BLaER1 (cell line): ENCODE data around the gene BLOC1S1.
A peak's percentile ranks its signal among the peaks of the same experiment; 100 is the strongest.

ENCODE experiments used
- H3K27ac ChIP-seq: shearing (Covaris generic); formaldehyde crosslinking; 2 replicates; pipeline ENCODE4 v1.8.1; 2022
- H3K27me3 ChIP-seq: shearing (Covaris generic); formaldehyde crosslinking; 2 replicates; pipeline ENCODE4 v1.8.1; 2022
- H3K36me3 ChIP-seq: shearing (Covaris generic); formaldehyde crosslinking; 2 replicates; pipeline ENCODE4 v1.8.1; 2022
- H3K4me1 ChIP-seq: shearing (Covaris generic); formaldehyde crosslinking; 2 replicates; pipeline ENCODE4 v1.8.1; 2022
- H3K4me2 ChIP-seq: shearing (Covaris generic); formaldehyde crosslinking; 2 replicates; pipeline ENCODE4 v1.8.1; 2022
- H3K4me3 ChIP-seq: shearing (Covaris generic); formaldehyde crosslinking; 2 replicates; pipeline ENCODE4 v1.8.1; 2022
- H3K9ac ChIP-seq: shearing (Covaris generic); formaldehyde crosslinking; 2 replicates; pipeline ENCODE4 v1.8.1; 2022
- H3K9me3 ChIP-seq: shearing (Covaris generic); formaldehyde crosslinking; 2 replicates; pipeline ENCODE4 v1.8.1; 2022
- H4K20me1 ChIP-seq: shearing (Covaris generic); formaldehyde crosslinking; 2 replicates; pipeline ENCODE4 v1.8.1; 2022
- Cebpa-rat ChIP-seq: shearing (Covaris generic); IDR thresholded peaks from 2 replicates; pipeline ENCODE4 v1.8.1; 2022

BLOC1S1 gene

DNA sequence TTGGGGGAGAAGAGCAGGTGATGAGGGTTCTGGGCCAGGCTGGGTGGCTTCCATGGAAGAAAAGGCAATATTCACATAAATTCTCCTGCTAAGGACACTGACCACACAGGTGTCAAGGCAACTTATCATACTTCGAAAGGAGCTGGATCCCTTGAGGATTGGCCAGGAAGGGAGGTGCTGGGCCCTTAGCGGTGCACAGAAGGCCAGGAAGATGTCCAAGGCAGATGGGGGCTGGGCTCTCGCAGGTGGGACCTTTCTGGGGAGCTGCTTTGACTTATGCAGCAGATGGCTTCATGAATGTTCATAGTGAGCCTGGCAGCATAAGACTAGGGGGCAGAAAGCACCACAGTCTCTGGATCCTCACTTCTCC is 9.1 kb downstream of the BLOC1S1 start:
- H3K36me3 ChIP-seq, result peaks cover 46% of the 10 kb centered on the region
- H3K4me3 ChIP-seq, result no peak overlapping the region
- H3K4me2 ChIP-seq, result peak overlapping the region; percentile 68
- H3K27ac ChIP-seq, result no peak overlapping the region
- H3K4me1 ChIP-seq, result peaks cover 77% of the 10 kb centered on the region
- no peak overlapping the region for H3K9ac ChIP-seq
- H3K27me3 ChIP-seq, result no peaks in the 10 kb centered on the region
- H4K20me1 ChIP-seq, result peaks cover 28% of the 10 kb centered on the region
- no peaks in the 10 kb centered on the region for H3K9me3 ChIP-seq
- TF ChIP-seq Cebpa-rat, result no peak

DNA sequence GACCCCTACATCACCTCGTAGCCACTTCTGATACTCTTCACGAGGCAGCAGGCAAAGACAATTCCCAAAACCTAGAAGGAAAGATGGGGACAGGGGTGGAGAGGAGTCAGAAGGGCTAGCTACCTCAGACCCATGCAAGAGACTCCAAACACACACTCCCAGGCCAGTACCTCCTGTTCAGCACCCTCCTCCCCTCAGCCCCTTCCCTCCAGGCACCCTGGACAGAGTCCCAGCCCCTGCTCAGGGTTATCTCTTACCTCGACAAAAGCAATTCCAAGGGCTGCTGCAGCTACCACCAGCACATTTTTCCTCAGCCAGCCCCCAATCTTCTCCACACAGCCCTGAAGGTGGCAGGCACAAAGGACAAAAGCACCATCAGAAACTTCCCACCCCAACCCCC is 9.7 kb downstream of the BLOC1S1 start:
- peaks cover 77% of the 10 kb centered on the region for H3K4me1 ChIP-seq

DNA sequence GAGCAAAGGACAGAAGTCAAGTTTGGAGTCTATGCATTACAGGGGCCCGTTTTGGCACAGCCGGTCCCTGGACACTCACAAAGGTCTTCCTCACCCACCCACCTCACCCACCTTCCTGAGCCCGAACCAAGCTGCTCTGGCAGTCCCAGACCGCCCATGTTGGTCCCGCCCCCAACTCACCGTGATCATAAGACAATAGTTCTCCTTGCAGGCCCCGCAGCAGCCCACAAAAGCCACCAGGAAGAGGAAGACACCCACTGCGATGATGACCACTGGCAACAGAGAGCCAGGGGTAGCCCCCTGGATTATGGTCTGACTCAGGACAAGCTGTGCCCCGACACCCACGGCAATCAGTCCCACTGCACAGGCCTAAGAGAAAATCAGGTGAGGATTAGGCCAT is 11.1 kb downstream of the BLOC1S1 start:
- H3K4me1 ChIP-seq, result peaks cover 77% of the 10 kb centered on the region
- H3K9ac ChIP-seq, result peak overlapping the region; percentile 87
- H3K36me3 ChIP-seq, result peaks cover 36% of the 10 kb centered on the region
- H3K27ac ChIP-seq, result peak overlapping the region; percentile 89
- no peaks in the 10 kb centered on the region for H3K27me3 ChIP-seq
- peaks cover 28% of the 10 kb centered on the region for H4K20me1 ChIP-seq
- H3K4me2 ChIP-seq, result peak overlapping the region; percentile 99
- peak overlapping the region; percentile 77; the same call in 1 of the 2 replicates for H3K4me3 ChIP-seq
- TF ChIP-seq Cebpa-rat, result no peak
- H3K9me3 ChIP-seq, result no peaks in the 10 kb centered on the region

More for the DNA sequence above, 9.7 kb downstream of the BLOC1S1 start:
- Histone ChIP-seq H4K20me1 (peaks cover 28% of the 10 kb centered on the region), H3K36me3 (peaks cover 46% of the 10 kb centered on the region), H3K27ac (no peak overlapping the region), H3K27me3 (no peaks in the 10 kb centered on the region), H3K9ac (no peak overlapping the region), H3K4me2 (peak overlapping the region; percentile 68; the same call in 1 of the 2 replicates), H3K9me3 (no peaks in the 10 kb centered on the region), H3K4me3 (no peak overlapping the region)
- TF ChIP-seq Cebpa-rat, result no peak

DNA sequence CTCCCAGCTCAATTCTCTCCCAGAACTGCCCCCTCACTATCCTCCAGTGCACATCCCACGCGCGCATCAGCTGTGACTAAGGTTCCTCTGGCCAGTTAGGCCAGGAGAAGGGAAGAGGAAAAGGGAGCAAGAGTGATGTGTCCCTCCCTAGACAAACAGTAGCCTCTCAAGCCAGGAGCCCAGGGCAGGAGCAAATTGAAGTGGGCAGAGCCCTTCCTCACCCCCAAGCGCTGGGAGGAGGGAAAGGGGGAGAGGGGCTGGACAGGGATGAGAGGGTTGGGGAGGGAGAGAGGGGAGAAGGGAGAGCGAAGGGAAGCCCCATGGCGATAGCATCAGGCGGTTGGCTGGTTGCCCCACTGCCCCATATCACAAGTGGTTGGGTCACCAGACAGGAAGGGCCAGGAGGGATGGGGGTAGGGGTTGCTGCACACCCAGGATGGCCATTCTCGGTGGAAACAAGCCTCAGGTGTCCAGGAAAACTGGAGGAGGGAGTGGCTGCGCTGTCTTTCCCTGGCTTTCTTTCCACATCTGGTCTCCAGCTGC is 11.9 kb downstream of the BLOC1S1 start:
- H3K27ac ChIP-seq, result peak overlapping the region; percentile 89
- peaks cover 77% of the 10 kb centered on the region for H3K4me1 ChIP-seq
- peak overlapping the region; percentile 99 for H3K4me2 ChIP-seq
- H3K4me3 ChIP-seq, result peak overlapping the region; percentile 77
- no peaks in the 10 kb centered on the region for H3K9me3 ChIP-seq
- no peaks in the 10 kb centered on the region for H3K27me3 ChIP-seq
- no peak for TF ChIP-seq Cebpa-rat
- peak overlapping the region; percentile 87 for H3K9ac ChIP-seq
- H3K36me3 ChIP-seq, result peaks cover 36% of the 10 kb centered on the region
- H4K20me1 ChIP-seq, result peaks cover 28% of the 10 kb centered on the region

DNA sequence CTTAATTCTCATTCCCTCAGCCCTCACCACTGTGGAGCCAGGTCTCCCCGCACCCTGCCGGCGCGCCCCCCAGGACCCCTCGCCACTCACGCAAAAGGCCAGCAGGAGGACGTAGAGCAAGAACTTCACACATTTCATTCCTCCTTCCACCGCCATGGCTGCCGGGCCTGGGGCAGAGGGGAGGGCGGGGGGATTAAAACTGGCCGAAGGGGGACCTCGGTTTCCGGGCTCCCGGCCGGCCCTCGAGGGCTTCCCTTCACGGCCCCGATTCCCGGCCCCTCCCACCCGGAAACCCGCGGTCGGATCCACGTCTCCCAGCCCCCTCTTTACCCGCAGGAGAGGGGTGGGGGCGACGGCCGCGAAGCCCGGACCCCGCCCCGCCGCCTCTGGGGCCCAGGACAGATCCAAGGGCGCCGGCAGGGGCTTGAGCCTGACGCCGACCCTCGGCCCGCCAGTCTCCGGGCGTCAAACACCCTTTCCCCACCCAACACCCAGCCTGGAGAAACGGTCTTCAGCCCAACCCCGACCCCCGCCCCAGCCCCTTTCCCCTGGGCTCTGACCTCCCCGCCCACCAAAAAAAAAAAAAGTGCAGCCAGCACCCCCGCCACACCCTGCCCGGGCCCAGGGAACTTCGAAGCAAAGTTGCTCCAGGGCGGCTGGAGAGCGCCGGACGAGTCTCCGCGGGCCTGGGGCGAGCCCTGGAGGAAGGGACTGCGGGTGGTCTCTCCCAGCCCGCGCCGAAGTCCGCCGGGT is 12.5 kb downstream of the BLOC1S1 start:
- H3K27ac ChIP-seq, result peak overlapping the region; percentile 89
- H3K36me3 ChIP-seq, result peaks cover 36% of the 10 kb centered on the region
- H3K4me2 ChIP-seq, result peak overlapping the region; percentile 99
- no peak for TF ChIP-seq Cebpa-rat
- peaks cover 77% of the 10 kb centered on the region for H3K4me1 ChIP-seq
- H4K20me1 ChIP-seq, result peaks cover 28% of the 10 kb centered on the region
- no peaks in the 10 kb centered on the region for H3K27me3 ChIP-seq
- H3K9me3 ChIP-seq, result no peaks in the 10 kb centered on the region
- H3K4me3 ChIP-seq, result peak overlapping the region; percentile 77
- peak overlapping the region; percentile 87 for H3K9ac ChIP-seq

DNA sequence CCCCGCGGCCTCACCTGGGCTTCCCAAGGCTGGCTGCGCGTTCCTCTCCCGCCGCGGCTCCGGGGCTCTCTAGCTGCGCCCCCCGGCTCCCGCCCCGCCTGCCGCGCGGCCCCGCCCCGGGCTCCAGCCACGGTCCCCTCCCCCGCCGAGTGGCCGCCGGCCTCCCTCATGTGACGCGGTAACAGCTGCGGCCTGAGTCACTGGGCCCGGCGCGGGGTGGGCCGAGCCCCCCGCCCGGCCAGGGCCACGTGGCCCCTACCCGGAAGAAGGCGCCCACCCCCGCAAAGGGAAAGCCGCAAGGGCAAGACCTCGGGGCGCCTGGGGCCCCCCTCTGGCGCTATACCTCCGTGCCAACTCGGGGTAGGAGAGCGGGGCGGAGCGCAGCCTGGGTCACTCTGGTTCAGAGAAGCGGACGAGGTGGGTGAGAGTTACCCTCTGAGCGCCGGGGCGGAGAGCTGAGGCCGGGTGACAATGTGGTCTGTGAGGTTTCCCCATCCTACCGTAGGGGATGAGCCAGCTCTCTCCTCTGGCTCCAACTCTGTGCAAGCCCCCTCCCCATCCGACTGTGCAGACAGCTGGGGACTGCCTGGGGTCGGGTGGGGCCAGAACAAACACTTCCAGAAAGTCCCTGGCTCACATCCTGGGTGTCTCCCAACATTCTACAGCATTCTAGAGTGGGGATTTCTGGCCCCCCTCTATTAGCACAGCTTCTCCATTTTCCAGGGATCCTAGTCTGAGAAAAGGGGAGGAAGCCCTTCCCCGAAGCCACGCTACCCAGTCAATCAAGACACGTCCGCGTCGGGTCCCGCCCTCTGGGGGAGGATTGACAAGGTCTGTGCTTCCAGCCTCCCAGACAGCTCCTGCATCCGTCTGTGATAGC is 13.3 kb downstream of the BLOC1S1 start, which contains the start of gene CD63:
Gene CD63 (minus strand): TSS at position 71 of the 880 bp plus-strand sequence. CDS start 668 bp downstream, outside the sequence.
- Histone ChIP-seq H3K4me1 (peaks cover 76% of the 10 kb centered on the region), H3K9me3 (no peaks in the 10 kb centered on the region), H3K36me3 (peaks cover 29% of the 10 kb centered on the region), H3K27me3 (no peaks in the 10 kb centered on the region), H3K4me2 (peak within 1 kb of the TSS; percentile 99), H3K9ac (peak within 1 kb of the TSS; percentile 87), H3K4me3 (peak within 1 kb of the TSS; percentile 77), H4K20me1 (peaks cover 28% of the 10 kb centered on the region), H3K27ac (peak within 1 kb of the TSS; percentile 89)
- no peak for TF ChIP-seq Cebpa-rat

DNA sequence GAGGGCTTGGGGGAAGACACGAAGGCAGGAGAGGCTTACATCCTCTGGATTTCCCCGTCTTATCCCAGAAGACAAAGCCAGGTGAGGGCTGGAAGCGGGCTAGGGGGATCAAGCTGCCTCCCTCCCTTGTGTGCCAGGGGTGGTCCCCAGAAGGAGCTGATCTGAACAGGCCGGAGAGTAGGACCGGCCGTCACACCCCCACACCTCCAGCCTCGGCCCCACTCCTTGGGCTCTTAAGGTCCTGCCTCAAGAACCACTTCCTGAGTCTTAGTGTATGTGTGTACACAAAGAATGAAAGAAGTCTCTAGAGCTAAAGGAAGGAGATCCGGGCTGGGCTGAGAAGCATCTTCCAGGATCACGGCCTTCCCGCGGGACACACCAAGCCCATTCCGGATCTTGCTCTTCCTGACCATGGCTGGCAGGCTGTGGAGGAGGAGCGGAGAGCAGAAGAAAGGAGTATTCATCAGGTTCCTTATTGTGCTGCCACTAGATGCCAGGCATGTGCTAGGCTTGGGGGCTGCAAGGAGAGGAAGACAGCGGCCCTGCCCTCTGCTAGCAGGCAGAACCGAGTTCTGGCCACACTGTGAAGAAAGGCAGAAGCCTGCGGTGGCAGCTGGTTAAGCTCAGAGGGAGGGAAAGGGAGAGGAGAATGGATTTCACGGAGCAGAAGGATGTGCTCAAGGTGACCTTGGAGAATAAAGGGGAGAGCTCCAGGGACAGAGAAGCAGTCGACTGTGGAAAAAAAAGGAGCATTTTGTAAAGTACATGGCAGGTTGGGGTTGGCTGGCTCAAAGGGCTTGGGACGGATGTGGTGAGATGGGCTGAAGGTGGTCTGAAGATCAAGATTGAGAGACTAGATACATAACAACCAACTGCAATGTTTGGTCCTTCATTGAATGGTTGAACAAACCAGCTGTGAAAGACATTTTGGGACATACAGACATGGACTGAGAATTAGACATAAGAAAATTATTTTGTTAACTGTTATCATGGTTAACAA is 14.3 kb downstream of the BLOC1S1 start:
- Histone ChIP-seq H3K4me1 (peaks cover 67% of the 10 kb centered on the region), H3K9ac (peak overlapping the region; percentile 87), H3K36me3 (peaks cover 21% of the 10 kb centered on the region), H3K27me3 (no peaks in the 10 kb centered on the region), H3K9me3 (no peaks in the 10 kb centered on the region), H3K4me3 (peak overlapping the region; percentile 77), H3K27ac (peak overlapping the region; percentile 89), H4K20me1 (peaks cover 24% of the 10 kb centered on the region), H3K4me2 (peak overlapping the region; percentile 99)
- no peak for TF ChIP-seq Cebpa-rat

DNA sequence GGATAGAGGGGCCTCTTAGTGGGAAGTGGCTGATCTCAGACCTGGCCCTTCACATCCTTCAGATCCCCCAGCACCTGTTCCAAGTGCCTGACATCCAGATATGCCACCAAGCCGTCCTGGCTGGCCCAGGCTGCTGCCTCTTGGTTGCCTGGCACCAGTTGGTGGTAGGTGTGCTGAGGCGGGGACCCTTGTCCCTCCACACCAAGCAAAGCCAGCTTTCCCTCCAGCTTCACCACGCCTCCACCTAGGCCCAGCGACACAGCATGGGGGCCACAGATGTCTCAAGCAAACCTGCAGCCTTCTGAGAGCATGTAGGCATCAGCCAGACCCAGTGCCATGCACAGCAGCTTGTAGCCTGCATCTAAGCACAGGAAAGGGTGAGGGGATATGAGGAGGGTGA is 16.4 kb downstream of the BLOC1S1 start:
- Histone ChIP-seq H3K9me3 (no peaks in the 10 kb centered on the region), H4K20me1 (peaks cover 8% of the 10 kb centered on the region), H3K27ac (no peak overlapping the region), H3K4me3 (no peak overlapping the region), H3K27me3 (no peaks in the 10 kb centered on the region), H3K36me3 (peaks cover under 1% of the 10 kb centered on the region), H3K9ac (no peak overlapping the region), H3K4me1 (peaks cover 59% of the 10 kb centered on the region), H3K4me2 (peak overlapping the region; percentile 99)
- TF ChIP-seq Cebpa-rat, result no peak
